Umbilical cord (tissue), 2 donors: ENCODE results near the gene ROBO1. TPM values are rescaled to one million over a fixed set of nuclear protein-coding genes. Genes with fewer than 3 reads are reported as not detected.

Experiments
- DNase-seq: peaks from one replicate; pipeline ENCODE4 v3.0.0-alpha.2; 2015; ENCODE audit warnings: low spot score
- total RNA-seq: library from RNA; depleted of rRNA; stranded (reverse); fragments of >200 nt; gene quantifications from one replicate; pipeline ENCODE4 v1.2.3, GENCODE V29; 2014; ENCODE audit warnings: low replicate concordance; ENCODE audit not compliant: insufficient read depth

Gene ROBO1
- total RNA-seq, 1 donor from 2014 or later, result 27.9 TPM

DNA sequence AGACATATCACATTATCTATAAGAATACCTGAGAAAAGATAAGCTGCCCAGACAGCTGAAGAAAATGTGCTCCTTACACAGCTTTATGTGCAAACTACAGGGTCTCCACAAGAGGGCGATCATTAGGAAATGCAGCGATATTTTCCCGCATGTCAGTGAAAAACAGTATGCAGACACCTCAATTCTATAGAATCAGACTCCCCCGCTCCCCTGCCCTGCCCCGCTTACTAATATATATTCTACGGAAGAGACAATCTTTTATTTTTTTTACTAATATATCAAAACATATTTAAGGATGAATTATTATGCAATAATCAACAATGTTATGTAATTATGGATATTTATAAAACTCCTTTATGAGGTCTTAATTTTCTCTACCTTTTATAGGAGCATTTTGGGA is 681.3 kb downstream of the ROBO1 start:
- DNase-seq, result peak; percentile 67

DNA sequence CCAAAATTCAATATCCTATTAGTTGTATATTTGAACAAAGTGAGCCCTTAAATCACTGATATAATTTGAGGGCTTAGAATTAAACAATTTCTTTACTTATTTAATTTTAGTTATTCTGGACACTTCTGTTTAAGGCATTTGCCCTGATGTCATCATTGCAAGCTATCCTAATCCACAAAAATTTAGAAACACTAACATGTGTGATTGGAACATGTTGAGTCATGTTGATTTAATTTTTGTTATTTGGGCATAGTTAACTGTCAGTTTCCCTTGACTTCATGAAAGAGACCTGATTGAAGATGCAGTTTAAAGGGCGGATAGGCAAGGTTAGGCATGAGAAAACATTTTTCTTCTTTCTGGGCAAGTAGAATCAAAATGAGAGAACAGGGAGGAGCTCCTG is 682.6 kb downstream of the ROBO1 start:
- peak; percentile 15 for DNase-seq

DNA sequence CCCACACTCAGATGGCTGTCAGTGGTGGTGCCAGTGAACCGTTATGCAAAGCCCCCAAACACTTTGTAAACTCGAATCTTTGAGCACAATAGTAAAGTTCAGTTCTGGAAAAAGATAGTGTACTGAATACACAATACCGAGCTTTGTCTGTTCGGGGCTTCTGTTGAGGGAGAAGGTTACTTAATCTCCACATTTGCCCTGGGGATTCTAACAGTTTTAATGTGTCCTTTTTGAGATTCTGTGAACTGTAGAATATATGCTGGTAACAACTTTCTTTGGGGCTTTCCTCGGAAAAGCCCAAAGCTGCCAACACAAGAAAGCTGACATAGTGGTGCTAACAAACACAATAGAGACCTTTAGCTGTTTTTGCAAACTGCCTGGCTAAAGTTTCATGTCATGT is 686.5 kb downstream of the ROBO1 start:
- DNase-seq, result no peak

DNA sequence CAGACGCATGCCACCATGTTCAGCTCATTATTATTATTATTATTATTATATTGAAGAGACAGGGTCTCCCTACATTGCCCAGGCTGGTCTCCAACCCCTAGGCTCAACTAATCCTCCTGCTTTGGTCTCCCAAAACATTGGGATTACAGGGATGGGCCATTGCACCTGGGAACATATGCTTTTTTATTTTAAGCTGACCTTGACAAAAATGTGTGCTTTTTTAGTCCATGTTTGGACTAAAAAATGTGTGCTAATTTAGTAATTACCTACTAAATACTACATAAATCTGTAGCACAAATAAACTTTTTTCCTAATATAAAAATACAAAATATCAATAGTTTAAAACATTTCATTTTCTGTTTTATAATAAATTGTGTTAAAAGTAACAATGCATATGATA is 693.2 kb downstream of the ROBO1 start:
- DNase-seq, result no peak

DNA sequence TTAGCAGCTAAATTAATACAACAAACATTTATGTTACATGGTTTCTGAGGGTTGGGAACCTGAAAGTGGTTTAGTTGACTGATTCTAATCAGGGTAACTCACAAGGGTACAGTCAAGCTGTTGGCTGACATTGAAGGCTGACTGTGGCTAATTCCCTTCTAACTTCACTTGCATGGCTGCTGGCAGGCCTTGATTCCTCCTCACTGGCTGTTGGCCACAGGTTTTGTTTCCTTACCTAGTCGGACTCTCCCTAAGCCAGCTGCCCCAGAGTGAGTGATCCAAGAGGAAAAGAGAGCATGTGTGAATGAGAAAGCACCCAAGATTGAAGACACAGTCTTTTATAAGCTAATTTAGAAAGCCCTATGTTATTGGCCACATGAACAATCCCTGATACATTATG is 700.1 kb downstream of the ROBO1 start:
- DNase-seq, result no peak

DNA sequence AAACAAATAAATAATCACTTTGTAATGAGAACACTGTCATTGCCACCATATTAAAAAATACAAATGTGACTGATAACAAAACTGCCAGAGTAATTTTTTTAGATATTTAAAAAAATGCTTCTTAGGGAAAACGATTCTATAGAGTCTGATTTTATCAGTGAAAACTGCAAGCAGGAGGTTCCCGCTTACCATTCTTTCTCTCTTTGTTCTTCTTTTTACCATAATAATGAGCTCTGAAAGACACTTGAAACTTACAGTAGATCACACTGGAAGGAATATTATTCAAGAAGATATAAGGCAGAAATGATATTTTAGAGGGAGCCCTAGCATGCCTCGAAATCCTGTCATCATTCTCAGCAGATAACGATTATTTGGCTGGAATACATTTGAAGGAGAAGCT is 701.3 kb downstream of the ROBO1 start:
- no peak for DNase-seq

DNA sequence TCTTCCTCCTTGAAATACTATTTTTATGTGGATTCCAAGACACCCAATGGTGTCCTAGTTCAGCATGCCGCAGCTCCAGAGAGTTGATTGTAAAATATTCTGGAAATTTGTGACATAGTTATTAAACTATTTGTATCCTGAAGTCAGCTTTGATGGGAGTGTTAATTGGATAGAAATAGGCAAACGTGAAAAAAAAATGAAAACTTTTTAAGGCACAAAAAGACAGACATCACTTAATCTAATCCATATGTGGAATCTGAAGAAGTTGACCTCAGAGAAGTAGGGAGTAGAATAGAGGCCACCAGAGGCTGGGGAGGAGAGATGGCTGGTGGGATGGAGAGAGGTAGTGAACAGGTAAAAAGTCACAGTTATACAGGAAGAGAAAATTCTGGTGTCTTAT is 704.2 kb downstream of the ROBO1 start:
- DNase-seq, result no peak

DNA sequence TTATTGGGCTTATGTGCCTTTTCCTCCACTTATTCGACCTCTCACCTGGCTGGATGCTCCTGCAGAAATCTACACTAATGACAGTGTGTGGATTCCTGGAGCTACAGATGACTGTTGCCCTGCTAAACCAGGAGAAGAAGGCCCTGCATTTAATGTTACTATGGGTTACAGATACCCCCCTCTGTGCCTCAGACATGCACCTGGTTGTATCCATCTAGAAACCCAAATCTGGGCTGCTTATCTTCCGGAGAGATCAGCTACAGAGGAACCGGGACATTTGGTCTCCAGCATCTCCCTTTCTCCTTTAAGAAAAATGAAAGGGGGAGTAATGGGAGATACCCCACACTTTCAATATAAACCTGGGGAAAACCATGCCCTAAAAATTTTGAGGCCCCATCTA is 710.0 kb downstream of the ROBO1 start:
- no peak for DNase-seq

DNA sequence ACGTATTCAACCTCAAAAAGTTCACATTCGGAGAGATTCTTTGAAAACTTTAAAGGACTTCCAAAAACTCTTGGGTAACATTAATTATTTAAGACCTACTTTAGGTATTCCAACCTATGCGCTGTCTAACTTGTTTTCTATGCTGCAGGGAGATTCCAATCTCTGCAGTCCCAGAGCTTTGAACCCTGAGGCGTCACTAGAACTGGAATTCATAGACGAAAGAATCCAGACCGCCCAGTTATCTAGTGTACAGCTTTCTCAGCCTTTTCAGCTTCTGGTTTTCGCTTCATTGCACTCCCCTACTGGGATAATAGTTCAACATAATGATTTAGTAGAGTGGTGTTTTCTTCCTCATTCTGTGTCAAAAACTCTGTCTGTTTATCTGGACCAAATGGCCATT is 711.3 kb downstream of the ROBO1 start:
- DNase-seq, result peak; percentile 37

DNA sequence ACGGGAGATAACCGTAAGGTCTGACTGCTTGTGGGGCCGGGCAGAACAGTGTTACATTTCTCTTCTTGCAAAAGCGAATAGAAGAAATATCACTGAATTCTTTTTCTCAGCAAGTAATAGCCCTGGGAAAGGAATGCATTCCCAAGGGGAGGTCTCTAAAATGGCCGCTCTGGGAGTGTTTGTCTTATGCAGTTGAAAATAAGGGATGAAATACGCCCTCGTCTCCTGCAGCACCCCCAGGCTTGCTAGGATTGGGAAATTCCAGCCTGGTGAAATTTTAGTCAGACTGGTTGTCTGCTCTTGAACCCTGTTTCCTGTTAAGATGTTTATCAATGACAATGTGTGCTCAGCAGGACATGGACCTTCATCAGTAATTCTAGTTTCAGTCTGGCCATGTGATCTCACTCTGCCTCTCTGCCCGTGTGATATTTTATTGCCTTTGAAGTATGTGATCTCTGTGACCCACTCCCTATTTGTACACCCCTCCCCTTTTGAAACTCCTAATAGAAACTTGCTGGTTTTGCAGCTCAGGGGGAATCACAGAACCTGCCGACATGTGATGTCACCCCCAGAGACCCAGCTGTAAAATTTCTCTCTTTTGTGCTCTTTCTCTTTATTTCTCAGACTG is 715.6 kb downstream of the ROBO1 start:
- no peak for DNase-seq

DNA sequence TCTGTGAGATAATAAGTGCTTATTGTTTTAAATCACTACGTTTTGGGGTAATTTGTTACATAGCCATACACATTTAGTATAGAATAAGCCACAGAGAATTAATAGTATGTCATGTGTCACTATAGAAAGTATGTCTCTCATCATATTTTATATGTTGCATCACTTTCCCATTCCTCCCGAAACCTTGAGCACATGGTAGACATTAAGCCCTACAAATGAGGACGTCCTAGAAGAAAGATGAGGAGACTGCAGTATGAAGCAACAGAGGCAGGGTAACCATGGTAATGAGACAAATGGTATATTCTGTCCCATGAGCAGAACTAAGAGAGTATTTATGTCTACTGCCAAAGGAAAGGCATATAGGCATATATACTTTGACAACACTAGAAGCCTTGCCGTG is 720.2 kb downstream of the ROBO1 start:
- DNase-seq, result no peak

DNA sequence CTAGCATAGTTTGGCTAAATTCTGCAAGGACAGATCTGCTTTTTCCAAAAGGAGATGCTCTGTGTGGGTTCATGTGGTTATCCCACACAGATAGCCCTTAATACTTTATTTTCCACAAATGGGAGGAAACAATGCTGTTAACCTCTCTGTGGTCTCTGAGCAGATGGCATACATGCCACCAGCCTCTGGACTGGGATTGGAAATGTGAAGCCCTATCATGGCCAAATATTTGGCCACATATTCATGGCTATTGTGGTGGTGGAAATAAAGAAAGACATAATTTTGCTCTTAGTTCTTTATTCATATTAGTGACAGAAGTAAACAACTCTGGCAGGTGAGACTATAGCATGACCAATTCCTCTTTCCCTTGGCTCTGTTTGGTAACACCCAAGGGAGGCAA is 726.2 kb downstream of the ROBO1 start:
- DNase-seq, result no peak

DNA sequence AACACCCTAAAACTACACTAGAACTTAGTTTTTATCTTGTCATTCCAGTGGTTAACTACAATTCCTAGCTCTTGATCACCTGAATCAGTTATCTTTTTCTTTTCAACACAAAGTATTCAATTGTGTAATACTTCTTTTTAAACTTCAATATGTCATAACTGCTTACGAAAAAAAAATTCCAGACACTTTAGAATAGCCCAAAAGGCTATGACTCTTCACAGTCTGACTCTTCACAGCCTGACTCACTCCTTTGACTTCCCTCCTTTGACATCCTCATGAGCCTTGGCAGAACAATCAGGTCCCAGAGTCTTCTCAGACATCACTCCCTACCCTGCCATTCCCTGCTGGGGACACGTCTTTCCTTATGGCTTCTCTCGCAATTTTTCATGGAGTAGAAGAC is 727.1 kb downstream of the ROBO1 start:
- no peak for DNase-seq

DNA sequence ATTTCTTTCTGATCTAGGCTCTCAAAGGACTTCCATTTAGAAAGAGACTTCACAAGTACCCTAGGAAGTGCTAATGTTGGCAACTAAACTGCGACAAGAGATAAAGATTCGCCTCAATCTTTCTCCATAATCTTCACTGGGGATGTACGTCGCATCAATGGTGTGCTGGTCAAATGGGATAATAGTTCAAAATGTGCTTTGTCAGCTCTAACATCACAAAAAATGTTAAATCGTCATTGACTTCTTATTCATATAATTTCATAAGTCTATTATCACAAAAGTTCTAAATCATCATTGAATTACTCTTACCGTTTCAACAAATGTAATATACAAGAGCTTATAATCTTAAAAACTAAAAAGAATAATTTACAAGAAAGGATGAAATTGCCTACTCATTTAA is 727.7 kb downstream of the ROBO1 start:
- no peak for DNase-seq

DNA sequence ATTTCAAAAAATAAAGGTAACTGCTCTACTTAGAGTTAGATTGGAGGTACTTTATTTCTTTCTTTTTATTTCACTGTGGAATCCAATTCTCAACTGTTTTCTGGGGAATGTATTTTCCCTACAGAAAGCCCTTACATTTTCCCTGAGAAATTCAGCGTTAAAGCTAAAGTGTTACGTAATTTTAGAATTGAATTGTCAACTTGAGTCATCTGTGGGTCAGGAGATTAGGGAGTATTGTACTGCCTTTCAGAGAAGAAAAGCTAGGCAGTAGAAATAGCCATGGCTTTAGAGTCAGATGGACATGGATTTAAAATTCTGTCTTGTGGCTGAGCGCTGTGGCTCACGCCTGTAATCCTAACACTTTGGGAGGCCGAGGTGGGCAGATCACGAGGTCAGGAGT is 728.6 kb downstream of the ROBO1 start:
- DNase-seq, result no peak

DNA sequence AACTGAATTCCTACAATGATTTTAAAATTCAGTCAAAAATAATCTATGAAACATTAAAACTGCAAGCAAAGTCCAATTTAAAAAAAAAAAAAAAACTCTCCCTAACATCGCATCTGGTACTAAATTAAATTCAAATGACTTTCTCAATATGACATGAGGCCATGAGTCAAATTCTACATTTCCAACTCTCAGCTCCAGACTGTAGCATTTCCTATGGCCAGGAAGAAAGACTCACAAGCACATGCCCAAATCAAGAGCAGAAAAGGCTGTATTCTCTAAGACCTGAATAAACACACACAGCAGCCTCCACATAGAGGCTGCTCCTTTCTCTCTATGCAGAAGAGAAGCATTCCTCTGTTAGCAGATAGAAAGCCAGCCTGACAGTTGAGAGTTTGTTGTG is 729.2 kb downstream of the ROBO1 start:
- DNase-seq, result no peak

DNA sequence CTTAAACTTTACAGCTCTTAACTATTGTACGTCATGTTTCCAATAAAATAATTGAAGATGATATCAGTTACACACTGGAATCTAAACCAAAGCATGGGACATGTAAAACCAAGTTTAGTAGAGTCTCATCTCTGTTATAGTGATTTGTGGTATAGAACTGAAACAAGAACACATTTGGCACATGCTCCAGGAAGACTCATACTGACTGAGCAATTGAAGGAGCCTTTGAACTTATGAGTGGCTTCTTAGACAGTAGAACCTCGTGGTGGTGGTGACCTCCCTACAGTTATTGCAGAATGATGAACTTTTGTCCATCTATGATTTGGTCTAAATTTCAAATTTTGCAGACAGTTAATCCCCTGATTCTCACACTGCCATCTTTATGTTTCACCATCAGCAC is 729.7 kb downstream of the ROBO1 start:
- no peak for DNase-seq

DNA sequence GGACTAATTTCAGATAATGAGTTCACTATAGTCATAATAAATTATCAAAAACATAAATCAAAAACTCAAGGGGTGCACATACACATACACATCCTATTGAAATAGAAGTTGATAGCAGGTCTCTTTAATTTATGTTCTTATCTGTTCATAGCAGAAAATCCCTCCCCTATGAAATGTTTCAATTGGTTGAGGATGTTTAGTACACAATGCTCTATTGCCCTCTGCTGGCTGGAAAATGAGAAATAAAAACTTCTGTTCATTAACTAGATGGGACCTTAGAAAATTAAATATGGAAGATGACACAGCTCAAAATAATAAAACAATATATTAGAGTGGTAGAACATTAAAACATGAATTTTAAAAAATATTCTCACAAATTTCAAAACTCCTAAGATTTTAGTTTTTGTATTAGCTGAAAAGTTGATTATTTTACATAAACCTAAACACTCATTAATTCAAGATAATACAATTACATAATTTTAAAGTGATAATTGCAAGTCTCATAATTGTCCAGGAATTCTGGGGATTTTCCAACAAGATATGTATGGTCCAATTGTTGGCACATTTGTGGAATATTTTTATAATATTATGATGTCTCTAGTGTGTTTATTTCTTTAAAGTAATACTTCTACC is 735.0 kb downstream of the ROBO1 start:
- DNase-seq, result peak; percentile 62

DNA sequence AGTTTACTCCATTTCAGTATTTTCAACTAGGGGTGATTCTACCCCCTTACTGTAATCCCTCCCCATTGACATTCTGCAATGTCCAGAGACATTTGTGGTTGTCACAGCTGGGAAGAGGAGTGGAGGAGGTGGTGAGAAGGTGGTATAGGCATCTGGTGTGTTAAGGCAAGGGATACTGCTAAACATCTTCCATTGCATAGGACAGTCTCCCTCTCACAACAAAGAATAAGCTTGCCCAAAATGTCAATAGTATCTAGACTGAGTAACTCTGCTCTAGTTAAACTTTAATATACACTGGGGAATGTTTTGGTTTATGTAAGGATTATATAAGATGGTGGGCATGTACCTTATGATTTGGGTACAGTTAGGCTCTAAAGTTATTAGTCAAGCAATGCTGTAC is 737.6 kb downstream of the ROBO1 start:
- DNase-seq, result no peak

DNA sequence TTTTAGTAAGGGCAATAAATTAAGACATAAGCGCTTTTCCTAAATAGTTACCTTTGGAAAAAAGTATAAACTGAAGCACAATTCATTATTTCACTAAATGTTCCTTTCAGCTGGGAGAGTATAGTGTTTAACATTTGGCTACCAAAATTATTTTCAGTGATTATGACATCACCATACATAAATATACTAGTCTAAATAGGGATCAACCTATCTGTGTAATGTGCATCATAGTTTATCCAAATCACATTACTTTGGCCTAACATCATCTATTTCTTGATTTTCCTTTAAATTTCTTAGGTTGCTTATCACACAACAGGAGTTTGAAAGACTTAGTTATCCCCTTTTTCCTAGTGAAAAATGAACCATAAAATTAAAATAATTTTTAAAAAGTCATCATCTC is 738.9 kb downstream of the ROBO1 start:
- DNase-seq, result no peak

DNA sequence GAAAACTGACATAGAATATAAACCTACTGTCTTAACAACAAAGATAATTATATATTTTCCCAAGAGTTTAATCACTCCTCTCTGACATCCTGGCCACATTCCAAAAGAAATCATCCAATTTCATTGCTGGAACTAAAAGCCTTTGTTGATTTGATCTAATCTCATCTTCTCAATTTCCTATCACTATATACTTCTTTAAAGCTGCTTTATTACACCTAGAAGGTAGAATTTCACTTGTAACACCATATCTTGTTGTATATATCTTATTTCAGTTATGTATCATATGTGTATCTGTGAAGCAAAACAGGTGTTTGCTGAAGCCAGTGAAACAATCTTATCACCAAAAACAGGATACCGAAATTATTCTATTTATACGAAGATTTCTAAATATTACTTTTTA is 740.2 kb downstream of the ROBO1 start:
- DNase-seq, result no peak

DNA sequence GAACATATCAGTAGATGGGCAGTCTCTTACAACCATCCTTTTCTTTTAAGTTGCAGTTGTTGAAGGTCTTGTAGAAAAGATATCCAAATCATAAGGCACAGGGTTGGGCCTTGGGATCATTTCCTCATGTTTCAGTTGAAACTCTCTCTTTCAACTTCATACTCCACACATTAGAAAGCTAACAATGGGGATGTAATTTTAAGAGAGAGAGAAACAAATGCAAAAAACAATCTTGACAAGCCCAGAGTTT is 747.9 kb downstream of the ROBO1 start:
- no peak for DNase-seq

DNA sequence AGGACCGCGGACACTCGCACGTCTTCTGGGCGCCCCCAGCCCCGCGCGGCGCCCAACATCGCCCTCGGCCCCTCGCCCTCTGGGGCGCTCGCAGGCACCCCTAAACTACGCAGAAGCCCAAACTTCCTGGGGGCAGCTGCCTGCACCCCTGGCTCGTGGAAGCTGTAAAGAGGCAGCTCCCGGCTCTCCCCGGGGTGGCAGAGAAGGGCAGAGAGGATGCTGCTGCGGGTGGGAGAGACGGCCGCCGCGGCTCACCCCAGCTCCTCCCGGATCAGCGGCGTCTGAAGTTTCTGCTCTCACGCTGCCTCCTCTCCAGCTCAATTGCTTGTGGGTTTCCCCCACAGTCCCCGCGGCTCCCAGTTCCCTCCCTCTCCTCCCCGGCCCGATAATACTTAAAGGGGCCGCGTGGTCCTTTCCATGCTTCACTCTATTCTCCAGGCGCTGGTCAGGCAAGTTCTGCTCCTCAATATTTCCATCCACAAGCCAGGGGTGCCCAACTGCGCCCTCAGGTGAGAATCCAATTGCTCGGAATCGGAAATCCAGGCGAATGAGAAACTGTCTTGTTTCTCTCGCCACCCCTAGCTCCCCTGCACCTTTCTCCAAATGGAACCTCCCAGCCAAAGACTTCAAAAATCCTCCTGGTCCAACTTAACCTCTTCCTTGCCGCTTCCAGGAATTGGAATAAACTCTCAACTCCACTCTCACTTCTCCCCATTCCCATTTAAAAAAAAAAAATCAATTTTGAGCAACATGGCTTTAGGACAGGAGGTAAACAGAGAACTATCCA is 748.5 kb downstream of the ROBO1 start:
- DNase-seq, result peak; percentile 95
